GM12801 (cell line): ENCODE data around the gene ZBTB38.

Experiments
- CTCF ChIP-seq: IDR thresholded peaks from one replicate; pipeline ENCODE4 v1.5.1; 2011; ENCODE audit warnings: control low read depth; ENCODE audit not compliant: insufficient read length; ENCODE audit errors: extremely low read depth

ZBTB38 gene

GRCh38 chr3:141408596-141408995 lies 40.3 kb downstream of the ZBTB38 start:
- TF ChIP-seq CTCF, result no peak

GRCh38 chr3:141409940-141410241 lies 41.6 kb downstream of the ZBTB38 start:
- no peak for TF ChIP-seq CTCF

GRCh38 chr3:141410408-141410807 lies 42.1 kb downstream of the ZBTB38 start:
- no peak for TF ChIP-seq CTCF

- TF ChIP-seq CTCF, result no peak
These were observed 42.5 kb downstream of the ZBTB38 start for GRCh38 chr3:141410846-141411245.

GRCh38 chr3:141411251-141411771 lies 43.0 kb downstream of the ZBTB38 start:
- no peak for TF ChIP-seq CTCF

GRCh38 chr3:141412087-141412935 lies 44.0 kb downstream of the ZBTB38 start:
- TF ChIP-seq CTCF, result no peak

GRCh38 chr3:141412936-141413354 lies 44.6 kb downstream of the ZBTB38 start:
- TF ChIP-seq CTCF, result no peak
